ENCODE measurements around the gene CCDC32.

DNA sequence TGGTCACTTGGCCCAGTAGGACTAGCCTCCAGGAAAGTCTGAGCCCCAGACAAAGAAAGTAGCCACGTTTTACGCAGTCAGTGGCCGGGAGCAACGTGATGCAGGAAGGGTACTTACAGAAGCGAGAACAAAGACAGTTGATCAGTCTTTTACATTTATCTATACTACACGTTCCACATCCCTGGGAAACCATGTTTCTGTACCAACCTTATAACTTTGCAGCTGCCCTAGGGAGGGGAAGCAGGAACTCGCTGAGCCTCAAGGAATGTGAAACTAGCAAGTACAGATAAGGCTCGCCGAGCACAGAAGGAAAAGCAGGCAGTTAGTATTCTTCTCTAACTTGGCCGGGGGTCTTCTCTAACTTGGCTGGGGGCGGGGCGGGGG lies 25.8 kb upstream of the CCDC32 start:
- TF ChIP-seq CTCF (IDR thresholded peaks at IDR 0.05) (no peak), POLR2A (IDR thresholded peaks at IDR 0.05) (no peak)
